ENCODE measurements around the gene KCNJ4.

The KCNJ4 gene

GRCh38 chr22:38452373-38453065 is 2.5 kb downstream of the KCNJ4 start:
- no peak for DNase-seq

DNA sequence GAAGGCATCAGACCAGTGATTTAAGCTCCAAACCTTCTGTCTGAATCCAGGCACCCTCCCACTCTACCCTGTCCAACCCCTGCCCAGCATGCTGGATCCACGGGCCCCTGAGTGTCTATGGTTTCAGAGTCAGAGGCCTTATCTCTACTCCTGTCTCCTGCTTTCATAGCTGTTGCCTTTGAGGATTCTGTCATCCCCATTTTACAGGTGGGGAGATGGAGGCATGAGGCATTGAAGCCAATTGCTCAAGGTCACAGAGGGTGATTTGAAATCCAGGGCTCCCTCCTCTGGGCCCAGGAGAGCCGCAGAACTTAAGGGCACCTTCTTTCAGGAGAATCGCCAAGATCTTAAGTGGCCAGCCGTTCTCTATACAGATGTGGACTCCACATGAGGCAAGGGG is 3.1 kb downstream of the KCNJ4 start:
- DNase-seq = no peak

- no peak for DNase-seq
Measured at GRCh38 chr22:38451404-38451803, 3.6 kb downstream of the KCNJ4 start.

- DNase-seq = no peak
Measured at GRCh38 chr22:38450234-38450797, 4.7 kb downstream of the KCNJ4 start.

DNA sequence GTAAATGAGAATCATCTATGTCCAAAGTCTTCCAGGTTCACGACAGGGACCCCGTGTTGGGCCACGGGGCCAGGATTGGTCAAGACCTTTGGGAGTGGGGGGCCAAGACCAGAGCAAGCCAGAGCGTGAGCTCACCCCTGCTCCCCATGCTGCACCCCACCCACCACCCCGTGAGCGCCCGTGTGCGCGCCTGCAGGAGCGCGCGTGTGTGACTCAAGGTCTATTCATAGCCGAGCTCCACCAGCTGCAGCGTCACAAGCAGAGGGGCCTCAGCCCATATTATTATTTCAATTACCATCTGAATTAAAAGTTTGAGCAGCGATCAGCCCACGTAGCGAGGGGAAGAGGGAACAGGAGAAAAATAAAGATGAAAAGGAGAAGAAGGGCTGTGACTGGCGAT is 5.2 kb downstream of the KCNJ4 start:
- no peak for DNase-seq

- DNase-seq = no peak
Measured at GRCh38 chr22:38448945-38449745, 5.9 kb downstream of the KCNJ4 start.

- no peak for DNase-seq
Measured at GRCh38 chr22:38446018-38446601, 8.9 kb downstream of the KCNJ4 start.

DNA sequence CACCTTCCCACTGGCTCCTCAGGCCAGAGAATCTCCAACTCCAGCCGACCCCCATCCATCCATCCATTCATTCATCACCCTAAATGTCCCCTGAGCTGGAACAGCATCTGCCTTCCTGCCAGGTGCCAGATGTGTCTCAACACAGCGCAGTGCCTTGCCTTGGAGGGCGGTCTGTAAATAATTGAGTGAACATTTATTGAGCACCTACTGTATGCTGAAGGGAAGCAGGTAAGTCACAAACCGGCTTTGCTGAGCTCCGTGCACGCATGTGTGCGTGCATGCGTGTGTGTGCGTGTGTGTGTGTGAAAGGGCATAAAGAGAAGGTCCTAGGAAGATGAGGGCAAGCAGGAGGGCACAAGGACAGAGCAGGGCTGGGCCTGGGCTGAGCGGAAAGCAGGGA is 10.2 kb downstream of the KCNJ4 start:
- DNase-seq = no peak

- DNase-seq = no peak
Measured at GRCh38 chr22:38443628-38444521, 11.1 kb downstream of the KCNJ4 start.

GRCh38 chr22:38442967-38443627 is 11.9 kb downstream of the KCNJ4 start:
- DNase-seq = no peak

DNA sequence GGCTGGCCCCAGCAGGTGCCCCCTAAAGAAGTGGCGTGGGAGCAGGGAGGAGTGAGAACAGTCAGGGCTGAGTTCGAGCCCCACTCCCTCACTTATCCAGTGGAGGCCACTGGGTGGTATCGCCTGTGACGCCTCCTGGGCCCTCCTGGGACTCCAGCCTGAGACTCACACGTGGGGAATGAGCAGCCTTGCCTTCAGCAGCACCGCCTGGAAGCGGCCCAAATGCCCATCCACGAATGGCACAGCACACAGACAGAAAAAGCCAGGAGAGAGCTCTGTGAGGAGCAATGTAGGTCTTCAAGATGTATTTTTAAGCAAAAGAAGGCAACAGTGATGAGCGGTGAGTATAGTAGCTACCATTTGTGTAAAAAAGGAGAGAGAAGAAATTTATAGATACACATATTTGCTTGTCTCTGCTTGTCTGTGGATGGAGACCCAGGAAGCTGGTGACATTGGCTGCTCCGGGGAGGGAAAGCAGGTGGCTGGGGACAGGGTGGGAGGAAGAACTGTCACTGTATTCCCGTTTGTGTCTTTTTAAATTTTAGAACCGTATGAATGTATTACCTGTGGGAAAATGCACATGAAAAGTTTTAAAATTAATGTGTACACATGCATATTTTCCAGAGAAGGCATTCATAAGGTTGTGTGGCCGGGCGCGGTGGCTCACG is 13.2 kb downstream of the KCNJ4 start:
- no peak for DNase-seq

DNA sequence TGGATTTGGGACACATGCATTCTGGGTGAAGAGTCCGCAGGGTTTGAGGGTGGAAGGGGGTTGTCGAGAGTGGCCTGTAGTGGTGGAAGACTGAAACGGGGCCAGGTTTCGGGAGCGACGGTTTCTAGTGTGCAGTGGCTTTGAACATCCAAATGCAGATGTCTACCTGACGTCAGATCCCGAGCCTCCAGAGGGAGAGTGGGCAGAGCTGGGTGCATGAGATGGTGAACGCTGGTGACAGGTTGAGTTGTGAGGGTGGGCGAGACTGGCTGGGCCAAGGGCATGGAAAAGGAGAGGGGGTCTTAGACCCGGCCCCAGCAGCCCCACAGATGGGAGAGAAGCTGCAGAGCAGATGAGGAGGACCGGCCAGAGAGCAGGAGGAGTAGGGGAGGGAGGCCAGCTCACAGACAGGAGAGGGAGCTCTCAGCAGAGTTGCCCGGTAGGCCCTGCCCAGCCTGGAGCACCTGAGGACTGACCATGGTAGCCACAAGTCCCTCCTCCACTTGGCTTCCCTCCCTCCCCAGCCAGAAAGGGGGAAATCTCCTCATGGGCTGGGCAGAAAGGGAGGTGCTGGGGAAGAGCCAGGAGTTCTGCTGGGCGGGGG is 14.2 kb downstream of the KCNJ4 start:
- DNase-seq = no peak

DNA sequence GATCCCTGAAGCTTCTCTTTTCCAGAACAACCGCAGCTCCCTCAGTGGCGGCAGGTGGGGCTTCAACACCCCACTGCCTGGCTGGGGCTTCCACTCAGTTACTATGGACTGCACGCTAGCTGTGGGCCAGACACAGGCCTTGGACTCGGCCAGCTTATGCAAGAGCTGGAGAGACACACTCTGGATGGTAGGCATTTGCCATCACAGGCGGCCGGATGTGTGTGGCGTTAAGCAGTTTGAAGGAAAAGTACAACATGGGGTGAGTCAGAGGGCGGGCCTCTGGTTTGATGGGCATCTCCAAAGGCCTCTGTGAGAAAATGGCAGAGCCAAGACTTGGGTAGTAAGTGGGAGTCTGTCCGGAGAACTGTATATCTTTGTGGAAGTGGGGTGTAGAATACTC is 17.6 kb downstream of the KCNJ4 start:
- no peak for DNase-seq

DNA sequence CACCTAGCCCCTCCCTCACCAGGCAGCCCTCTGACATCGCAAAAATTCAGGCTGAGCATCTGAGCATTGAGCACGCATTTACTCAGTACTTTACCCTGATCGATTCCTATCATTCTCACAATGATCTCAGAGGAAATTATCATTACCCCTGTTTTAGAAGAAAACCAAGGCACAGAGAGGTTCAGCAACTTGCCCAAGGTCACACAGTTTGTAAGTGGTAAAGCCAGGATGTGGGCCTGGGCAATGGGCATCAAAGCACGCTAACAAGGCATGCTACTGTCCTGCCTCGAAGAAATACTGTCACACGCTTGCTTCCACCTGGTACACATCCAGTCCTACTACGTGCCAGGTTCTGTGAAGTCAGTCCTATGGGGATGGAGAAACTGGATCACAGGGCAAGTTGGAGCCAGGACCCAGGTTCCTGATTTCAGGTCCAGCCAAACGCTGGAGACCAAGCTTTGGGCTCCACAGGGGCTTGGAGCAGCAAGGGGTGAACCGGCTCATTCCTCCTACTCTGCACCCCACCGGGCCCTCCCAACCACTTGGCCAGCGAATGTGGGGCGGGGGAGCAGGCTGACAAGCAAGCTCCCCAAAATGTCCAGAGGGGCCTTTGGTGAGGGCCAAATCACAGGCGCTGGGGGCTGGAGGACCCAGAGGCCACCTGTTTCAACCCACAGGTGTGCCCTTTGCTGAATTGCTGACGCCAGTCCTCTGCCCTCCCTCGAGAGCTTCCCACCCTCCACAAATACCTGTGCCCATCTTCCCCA is 18.2 kb downstream of the KCNJ4 start:
- no peak for DNase-seq

DNA sequence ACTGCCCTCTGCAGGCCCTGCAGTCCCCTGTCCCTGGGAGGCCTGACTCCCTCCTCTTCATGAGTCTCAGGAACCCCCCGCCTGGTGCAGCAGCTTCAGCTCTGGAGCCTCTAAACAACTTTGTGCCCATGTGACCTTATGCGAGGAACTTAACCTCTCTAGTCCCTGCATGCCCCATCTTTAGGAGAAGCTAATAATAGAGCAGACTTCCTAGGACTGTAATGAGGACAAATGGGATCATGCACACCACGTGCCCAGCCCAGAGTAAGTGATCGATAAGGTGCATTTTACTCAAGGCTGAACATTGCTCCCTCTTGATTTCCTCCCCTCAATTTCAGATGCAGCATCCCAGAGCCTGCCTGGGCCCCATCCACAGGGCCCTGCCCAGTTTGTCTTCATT is 19.0 kb downstream of the KCNJ4 start:
- no peak for DNase-seq

GRCh38 chr22:38435010-38435409 is 20.0 kb downstream of the KCNJ4 start:
- no peak for DNase-seq

GRCh38 chr22:38433871-38434270 is 21.1 kb downstream of the KCNJ4 start:
- no peak for DNase-seq

- DNase-seq = no peak
Measured at GRCh38 chr22:38432264-38432663, 22.7 kb downstream of the KCNJ4 start.

- DNase-seq = no peak
Measured at GRCh38 chr22:38431266-38432010, 23.6 kb downstream of the KCNJ4 start.

Data from NCI-H1092 (cell line).